OCI-LY1 (cell line): ENCODE measurements around the gene SHE.

Source experiments
- EZH2 ChIP-seq: fragments of 200-600 bp; sonication (generic), shearing (Covaris generic); IDR thresholded peaks from 2 replicates; pipeline ENCODE4 v1.8.0; 2017; ENCODE audit warnings: borderline replicate concordance, mixed run types, mild to moderate bottlenecking, antibody characterized with exemption, low read length, moderate library complexity, mixed read lengths
- TF ChIP-seq, protein P1 (sequence below): fragments of 200-600 bp; sonication (generic), shearing (Covaris generic); IDR thresholded peaks from 2 replicates; pipeline ENCODE4 v1.5.1; 2017; ENCODE audit warnings: mild to moderate bottlenecking, antibody characterized with exemption, low read length, moderate library complexity, mixed read lengths

DNA sequence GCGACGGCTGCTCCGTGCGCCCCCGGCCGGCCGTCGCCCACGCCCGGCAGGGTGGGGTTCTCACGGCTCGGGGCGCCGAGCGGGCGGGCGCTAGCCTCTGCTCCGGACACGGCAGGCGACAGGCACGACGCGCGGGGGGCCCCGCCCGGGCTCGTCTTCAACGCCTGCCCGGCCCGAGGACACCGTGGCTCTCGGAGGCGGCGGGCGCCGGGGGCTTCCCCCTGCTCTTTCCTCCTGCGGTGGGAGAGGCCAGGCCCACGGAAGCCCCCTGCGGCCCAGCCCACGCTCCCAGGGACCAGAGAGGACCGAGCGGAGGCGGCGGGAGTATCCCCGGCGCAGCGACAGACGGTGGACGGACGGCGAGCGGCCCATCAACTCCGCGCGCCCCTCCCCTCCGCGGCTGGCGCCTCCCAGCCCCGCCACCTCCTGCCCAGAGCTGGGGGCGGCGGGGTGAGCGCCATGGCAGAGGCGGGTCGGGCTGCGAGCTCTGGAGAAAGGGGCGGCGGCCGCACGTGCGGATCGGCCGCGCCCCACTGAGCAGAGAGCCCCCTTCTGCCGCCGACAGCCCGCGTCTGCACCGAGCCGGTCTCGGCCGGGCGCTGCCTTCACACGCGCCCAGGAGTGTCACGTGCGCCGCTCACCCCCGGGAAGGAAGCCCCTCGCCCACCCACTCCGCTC is at the start of gene SHE, which contains the start of gene TDRD10:
- TF ChIP-seq, protein P1, sequence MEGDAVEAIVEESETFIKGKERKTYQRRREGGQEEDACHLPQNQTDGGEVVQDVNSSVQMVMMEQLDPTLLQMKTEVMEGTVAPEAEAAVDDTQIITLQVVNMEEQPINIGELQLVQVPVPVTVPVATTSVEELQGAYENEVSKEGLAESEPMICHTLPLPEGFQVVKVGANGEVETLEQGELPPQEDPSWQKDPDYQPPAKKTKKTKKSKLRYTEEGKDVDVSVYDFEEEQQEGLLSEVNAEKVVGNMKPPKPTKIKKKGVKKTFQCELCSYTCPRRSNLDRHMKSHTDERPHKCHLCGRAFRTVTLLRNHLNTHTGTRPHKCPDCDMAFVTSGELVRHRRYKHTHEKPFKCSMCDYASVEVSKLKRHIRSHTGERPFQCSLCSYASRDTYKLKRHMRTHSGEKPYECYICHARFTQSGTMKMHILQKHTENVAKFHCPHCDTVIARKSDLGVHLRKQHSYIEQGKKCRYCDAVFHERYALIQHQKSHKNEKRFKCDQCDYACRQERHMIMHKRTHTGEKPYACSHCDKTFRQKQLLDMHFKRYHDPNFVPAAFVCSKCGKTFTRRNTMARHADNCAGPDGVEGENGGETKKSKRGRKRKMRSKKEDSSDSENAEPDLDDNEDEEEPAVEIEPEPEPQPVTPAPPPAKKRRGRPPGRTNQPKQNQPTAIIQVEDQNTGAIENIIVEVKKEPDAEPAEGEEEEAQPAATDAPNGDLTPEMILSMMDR = no peak
- no peak for TF ChIP-seq EZH2
